H1 (cell line): Measurements from ENCODE around the gene PIP4K2C. TPM values are rescaled to one million over a fixed set of nuclear protein-coding genes. Genes with fewer than 3 reads are reported as not detected.

Source experiments
- CTCF ChIA-PET: fragments of 300-600 bp; sonication (Branson Sonifier 250); formaldehyde crosslinking; loops from one replicate; lab custom pipeline; 2021; ENCODE audit not compliant: partially characterized antibody; lab: Charles Lee
- POLR2A ChIA-PET: fragments of 300-600 bp; sonication (Branson Sonifier 250); formaldehyde crosslinking; loops from one replicate; lab custom pipeline; 2021; ENCODE audit warnings: inconsistent platforms; ENCODE audit not compliant: partially characterized antibody; lab: Charles Lee
- DNase-seq, 2 experiments: peaks; one replicate each; pipeline versions ENCODE4 v3.0.0 to v3.0.0-alpha.2; 2010 to 2022; ENCODE audit warnings: low spot score in 2 of 2, low read depth in 1 of 2, mixed read lengths in 1 of 2
- FAIRE-seq: peaks from 2 replicates; lab custom pipeline; 2011; peaks lifted over from hg19 to GRCh38; lab: Jason Lieb, UNC
- H2AFZ ChIP-seq: 2 replicates; pipeline ENCODE4 v1.8.1; 2012; ENCODE audit warnings: low read length, inconsistent platforms
- H2AK5ac ChIP-seq: 2 replicates; pipeline ENCODE4 v1.6.1; 2013; ENCODE audit warnings: low read depth, low read length
- H2BK120ac ChIP-seq: replicated peaks from 2 replicates; pipeline ENCODE3; 2013; ENCODE audit warnings: low read depth, low read length, inconsistent platforms
- H2BK12ac ChIP-seq: 2 replicates; pipeline ENCODE4 v1.6.1; 2013; ENCODE audit warnings: low read depth, low read length
- H2BK15ac ChIP-seq: 2 replicates; pipeline ENCODE4 v1.6.1; 2013; ENCODE audit warnings: low read length
- H2BK20ac ChIP-seq: 2 replicates; pipeline ENCODE4 v1.6.1; 2013; ENCODE audit warnings: low read length
- H2BK5ac ChIP-seq: 2 replicates; pipeline ENCODE4 v1.6.1; 2013; ENCODE audit warnings: low read depth, low read length
- H3K14ac ChIP-seq: 2 replicates; pipeline ENCODE4 v1.6.1; 2013; ENCODE audit warnings: inconsistent platforms; ENCODE audit not compliant: insufficient read length
- H3K18ac ChIP-seq: 2 replicates; pipeline ENCODE4 v1.6.1; 2013; ENCODE audit warnings: low read length; ENCODE audit errors: extremely low read depth
- H3K23ac ChIP-seq: 2 replicates; pipeline ENCODE4 v1.6.1; 2013; ENCODE audit warnings: inconsistent platforms; ENCODE audit not compliant: insufficient read length
- H3K23me2 ChIP-seq: 2 replicates; pipeline ENCODE4 v1.6.1; 2013; ENCODE audit warnings: low read depth, low read length
- H3K27ac ChIP-seq: 2 replicates; pipeline ENCODE4 v1.6.1; 2011; ENCODE audit warnings: low read depth, low read length, inconsistent platforms
- H3K27me3 ChIP-seq, 4 experiments: replicated peaks in 1 of 4; 1 replicate in 1 of 4; 2 replicates in 3 of 4; pipeline versions ENCODE4 v1.6.1 to v1.8.1; 2011 to 2013; ENCODE audit warnings: low read length in 3 of 4, mild to moderate bottlenecking in 3 of 4, inconsistent platforms in 2 of 4, mixed read lengths in 2 of 4, moderate library complexity in 1 of 4; ENCODE audit not compliant: control insufficient read depth in 3 of 4, insufficient read depth in 3 of 4; ENCODE audit errors: extremely low read depth in 1 of 4
- H3K36me3 ChIP-seq, 4 experiments: 2 replicates each; pipeline versions ENCODE4 v1.6.1 to v1.8.1; 2011 to 2013; ENCODE audit warnings: mild to moderate bottlenecking in 4 of 4, low read length in 3 of 4, moderate library complexity in 2 of 4, control low read depth in 1 of 4, inconsistent platforms in 1 of 4; ENCODE audit not compliant: insufficient read depth in 4 of 4, control insufficient read depth in 2 of 4
- H3K4ac ChIP-seq: replicated peaks from 2 replicates; pipeline ENCODE3; 2013; ENCODE audit warnings: low read length, low read depth, mixed read lengths, inconsistent platforms; ENCODE audit not compliant: insufficient read length
- H3K4me1 ChIP-seq, 4 experiments: replicated peaks in 1 of 4; 1 replicate in 1 of 4; 2 replicates in 3 of 4; pipeline versions ENCODE4 v1.6.1 to v1.8.1; 2011 to 2013; ENCODE audit warnings: low read length in 3 of 4, inconsistent platforms in 2 of 4, mixed read lengths in 1 of 4; ENCODE audit not compliant: insufficient read depth in 4 of 4, control insufficient read depth in 3 of 4
- H3K4me2 ChIP-seq, 2 experiments: 2 replicates each; pipeline versions ENCODE4 v1.6.1 to v1.8.1; 2011 to 2013; ENCODE audit warnings: low read depth in 2 of 2, low read length in 2 of 2, control low read depth in 1 of 2, inconsistent platforms in 1 of 2, mild to moderate bottlenecking in 1 of 2; ENCODE audit not compliant: insufficient read depth in 1 of 2
- H3K4me3 ChIP-seq, 4 experiments: fragments of 200-600, 300-600 bp in 1 of 4; sonication (generic), shearing (Covaris generic), sonication (Bioruptor Twin) in 1 of 4; 2 replicates each; pipeline versions ENCODE4 v1.5.1 to v1.8.1; 2011 to 2016; ENCODE audit warnings: low read length in 4 of 4, low read depth in 3 of 4, control low read depth in 2 of 4, inconsistent platforms in 2 of 4, mild to moderate bottlenecking in 2 of 4, mixed read lengths in 1 of 4, moderate library complexity in 1 of 4; ENCODE audit not compliant: insufficient read depth in 2 of 4; ENCODE audit errors: extremely low read depth in 1 of 4
- H3K56ac ChIP-seq: replicated peaks from 2 replicates; pipeline ENCODE3; 2013; ENCODE audit warnings: low read depth, mild to moderate bottlenecking, mixed read lengths, low read length, inconsistent platforms; ENCODE audit not compliant: insufficient read length
- H3K79me1 ChIP-seq: 2 replicates; pipeline ENCODE4 v1.6.1; 2013; ENCODE audit warnings: low read depth, low read length, control low read depth
- H3K79me2 ChIP-seq, 2 experiments: 2 replicates each; pipeline versions ENCODE4 v1.6.1 to v1.8.1; 2012 to 2013; ENCODE audit warnings: low read length in 2 of 2, mild to moderate bottlenecking in 2 of 2, inconsistent platforms in 1 of 2; ENCODE audit not compliant: insufficient read depth in 2 of 2, control insufficient read depth in 1 of 2
- H3K9ac ChIP-seq, 4 experiments: replicated peaks in 1 of 4; 1 replicate in 1 of 4; 2 replicates in 3 of 4; pipeline versions ENCODE4 v1.6.1 to v1.8.1; 2011 to 2013; ENCODE audit warnings: low read depth in 3 of 4, low read length in 3 of 4, control low read depth in 2 of 4, mild to moderate bottlenecking in 2 of 4, moderate library complexity in 2 of 4, inconsistent platforms in 1 of 4; ENCODE audit errors: extremely low read depth in 1 of 4
- H3K9me3 ChIP-seq, 2 experiments: 2 replicates each; pipeline versions ENCODE4 v1.6.1 to v1.8.1; 2012 to 2013; ENCODE audit warnings: mild to moderate bottlenecking in 2 of 2, moderate library complexity in 2 of 2, control low read depth in 1 of 2, inconsistent platforms in 1 of 2, low read depth in 1 of 2, low read length in 1 of 2, mixed read lengths in 1 of 2; ENCODE audit not compliant: insufficient read depth in 2 of 2
- H4K20me1 ChIP-seq, 2 experiments: replicated peaks in 1 of 2; 2 replicates each; pipeline versions ENCODE3 to v1.8.1; 2011 to 2013; ENCODE audit warnings: inconsistent platforms in 2 of 2, low read length in 2 of 2, mild to moderate bottlenecking in 1 of 2; ENCODE audit not compliant: insufficient read depth in 2 of 2, control insufficient read depth in 1 of 2
- H4K5ac ChIP-seq: 2 replicates; pipeline ENCODE4 v1.6.1; 2013; ENCODE audit warnings: low read length, low read depth, mixed read lengths, inconsistent platforms; ENCODE audit not compliant: insufficient read length
- H4K8ac ChIP-seq: 2 replicates; pipeline ENCODE4 v1.8.0; 2013; ENCODE audit warnings: mild to moderate bottlenecking, moderate library complexity, low read length, inconsistent platforms; ENCODE audit not compliant: insufficient read depth; ENCODE audit errors: extremely low read depth
- H4K91ac ChIP-seq: replicated peaks from 2 replicates; pipeline ENCODE3; 2013; ENCODE audit warnings: low read length, mixed read lengths, inconsistent platforms; ENCODE audit not compliant: insufficient read length
- ASH2L ChIP-seq: fragments of 200-600, 300-600 bp; sonication (generic); IDR thresholded peaks from one replicate; pipeline ENCODE4 v1.7.1; 2017; ENCODE audit warnings: low read length
- BACH1 ChIP-seq: IDR thresholded peaks from 2 replicates; pipeline ENCODE4 v1.6.1; 2012; ENCODE audit warnings: low read length, improper control_type of control experiment
- CHD2 ChIP-seq: IDR thresholded peaks from 2 replicates; pipeline ENCODE4 v1.6.1; 2012; ENCODE audit warnings: low read length, improper control_type of control experiment
- KDM4A ChIP-seq: IDR thresholded peaks from one replicate; pipeline ENCODE4 v1.7.1; 2012; ENCODE audit warnings: low read depth, mild to moderate bottlenecking, moderate library complexity, low read length, inconsistent platforms; ENCODE audit not compliant: severe bottlenecking
- PHF8 ChIP-seq: fragments of 200-600 bp; sonication (generic); conservative IDR thresholded peaks from 2 replicates; pipeline ENCODE4 v1.7.1; 2012; ENCODE audit warnings: low read depth, mild to moderate bottlenecking, inconsistent platforms, low read length, moderate library complexity
- POLR2AphosphoS5 ChIP-seq: IDR thresholded peaks from 2 replicates; pipeline ENCODE4 v1.6.1; 2011; ENCODE audit warnings: low read depth, low read length
- SIN3A ChIP-seq, 2 experiments: IDR thresholded peaks in 1 of 2; conservative IDR thresholded peaks in 1 of 2; 2 replicates each; pipeline ENCODE4 v1.6.1; 2011 to 2012; ENCODE audit warnings: low read length in 2 of 2, improper control_type of control experiment in 1 of 2, low read depth in 1 of 2, mild to moderate bottlenecking in 1 of 2
- SP1 ChIP-seq: IDR thresholded peaks from 2 replicates; pipeline ENCODE4 v1.6.1; 2011; ENCODE audit warnings: low read depth, low read length
- TAF1 ChIP-seq: IDR thresholded peaks from 2 replicates; pipeline ENCODE4 v1.6.1; 2011; ENCODE audit warnings: mild to moderate bottlenecking, low read depth, low read length
- WGBS, 2 experiments: shearing (Covaris generic) in 1 of 2; methylation state at CpG; one replicate each; pipeline versions ENCODE4 v1.1.6 to v1.1.7; 2013 to 2015; ENCODE audit warnings: low lambda C conversion rate in 2 of 2, mixed read lengths in 2 of 2, inconsistent platforms in 1 of 2, low coverage in 1 of 2, missing lambda C conversion rate in 1 of 2; ENCODE audit not compliant: insufficient replicate concordance in 2 of 2, insufficient coverage in 1 of 2, insufficient read length in 1 of 2; ENCODE audit errors: extremely low coverage in 1 of 2, missing lambda C conversion rate in 1 of 2; 5-methylcytosine and 5-hydroxymethylcytosine counted together
- polyA plus RNA-seq, 7 experiments: library from polyadenylated mRNA; depleted of rRNA in 3 of 7; stranded (reverse) in 5 of 7; unstranded in 2 of 7; fragments of >200 nt in 5 of 7; fragments of 200-250 nt in 2 of 7; gene quantifications; 1 replicate in 5 of 7; 2 replicates in 1 of 7; 4 replicates in 1 of 7; pipeline versions ENCODE4 v1.2.1 to v1.2.3, GENCODE V29; 2011 to 2013; ENCODE audit warnings: missing spikeins in 2 of 7, mixed read lengths in 2 of 7
- total RNA-seq: library from RNA; stranded (reverse); fragmentation: NEBNext Ultra II Directional; extraction: Animal tissue kit (Norgen Biotek cat#: 25700); gene quantifications from 2 replicates; pipeline ENCODE4 v1.2.1, GENCODE V29; 2021
- TF ChIP-seq, protein P1 (sequence below): IDR thresholded peaks from 2 replicates; pipeline ENCODE4 v1.6.1; 2012; ENCODE audit warnings: inconsistent platforms

The PIP4K2C gene
- total and polyA plus RNA-seq, 2 of the 8 experiments (the other 6 are each of a cell fraction or from before 2014, with no cell fraction given): 25.0 to 27.1 TPM

DNA sequence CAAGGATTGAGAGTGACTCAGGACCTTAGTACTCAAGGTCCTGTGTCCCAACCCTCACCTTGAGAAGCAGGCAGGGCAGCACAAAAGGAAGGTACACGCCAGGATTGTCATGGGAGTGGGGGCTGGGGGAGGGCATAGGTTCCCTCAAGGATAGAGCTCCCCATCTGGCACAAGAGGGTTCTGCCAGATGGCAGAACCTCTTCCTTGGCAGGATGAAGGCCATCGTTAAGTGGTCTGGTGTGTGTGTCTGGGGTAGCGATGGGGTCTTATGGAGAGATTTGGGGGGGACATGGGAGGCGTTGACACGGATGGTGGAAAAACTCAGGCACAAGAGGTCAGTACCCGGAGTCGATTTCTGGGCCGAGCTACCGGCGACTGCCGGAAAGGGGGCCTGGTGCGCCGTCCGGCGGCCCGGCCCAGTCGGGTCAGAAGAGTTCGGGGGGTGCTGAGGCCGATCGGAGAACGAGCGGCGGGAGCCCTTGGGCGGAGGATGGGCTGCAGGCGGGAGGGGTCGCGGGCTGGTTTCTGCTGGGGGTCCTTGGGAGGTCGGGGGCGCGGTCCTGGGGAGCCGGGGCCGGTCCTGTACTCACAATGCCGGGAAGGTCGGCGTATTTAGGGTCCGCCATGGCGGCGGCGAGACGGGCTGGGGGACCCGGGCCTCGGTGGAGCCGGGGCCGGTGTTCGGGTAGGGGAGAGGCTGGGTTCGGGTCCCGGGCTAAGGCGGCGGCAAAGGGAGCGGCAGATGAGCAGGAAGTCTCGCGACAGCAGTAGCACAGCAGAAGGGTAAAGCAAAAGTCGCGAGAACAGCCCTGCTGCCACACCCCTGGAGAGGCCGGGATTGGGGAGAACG is 44.3 kb upstream of the PIP4K2C start, which contains the start of gene DCTN2:
DCTN2 (minus strand) TSS at position 755 of the 850 bp plus-strand sequence; CDS start at position 626, 129 bp downstream.
- ChIA-PET POLR2A (interaction anchor here (0.6 to 6.6 kb wide), 16 partner anchors 9 to 317 kb away, joined by 3 to 65 read pairs (median 4); partner anchors contain the start of genes ARHGEF25, DDIT3, SHMT2 and TSPAN31), CTCF (interaction anchor here (0.7 to 1.9 kb wide), 6 partner anchors 11 to 371 kb away, joined by 3 to 6 read pairs (median 4); no protein-coding TSS in a partner anchor)
- Histone ChIP-seq H4K5ac (no peak within 1 kb of the TSS), H2BK20ac (no peak within 1 kb of the TSS), H3K4me3 (peak within 1 kb of the TSS; percentile 63 to 90 (median 81)), H3K27me3 (peaks cover 0 to 5% (median 3%) of the 10 kb centered on the region in 4 experiments; a peak in 2 of 7 replicates), H4K20me1 (peaks cover 5 to 9% of the 10 kb centered on the region in 2 experiments), H3K79me1 (peaks cover 8% of the 10 kb centered on the region; the same call in 1 of the 2 replicates), H2AFZ (no peak within 1 kb of the TSS), H3K27ac (peak within 1 kb of the TSS; percentile 44; the same call in 1 of the 2 replicates), H3K79me2 (peaks cover 4 to 36% of the 10 kb centered on the region in 2 experiments; a peak in 3 of 4 replicates), H2BK15ac (no peak within 1 kb of the TSS), H2BK12ac (0 out of 2 replicates have a peak within 1 kb of the TSS, but pooled peaks have one; percentile 0), H3K9me3 (no peaks in the 10 kb centered on the region), H4K8ac (peak within 1 kb of the TSS; percentile 88), H2BK120ac (no peak within 1 kb of the TSS), H2BK5ac (0 out of 2 replicates have a peak within 1 kb of the TSS, but pooled peaks have one; percentile 35), H3K23ac (no peak within 1 kb of the TSS), H3K36me3 (no peaks in the 10 kb centered on the region; a peak in 2 of 8 replicates), H3K9ac (peak within 1 kb of the TSS; percentile 82 to 91 (median 86)), H3K4ac (no peak within 1 kb of the TSS), H3K14ac (no peak within 1 kb of the TSS), H2AK5ac (no peak within 1 kb of the TSS), H3K23me2 (peaks cover 19% of the 10 kb centered on the region), H3K4me1 (peaks cover 5 to 18% (median 10%) of the 10 kb centered on the region in 4 experiments; a peak in 6 of 7 replicates), H3K4me2 (peak within 1 kb of the TSS; percentile 83 to 85), H4K91ac (no peak within 1 kb of the TSS), H3K18ac (no peak within 1 kb of the TSS), H3K56ac (peak within 1 kb of the TSS; percentile 88)
- FAIRE-seq (peak; percentile 78), DNase-seq (peak; percentile 83 to 91)
- 2% methylated on average over 49 of the region's 56 CpGs; no CpG with 5 or more reads in 1 of the 2 experiments for WGBS, 2 experiments
- TF ChIP-seq TAF1 (peak; percentile 64), SP1 (no peak), ASH2L (peak; percentile 85), PHF8 (peak; percentile 66), SIN3A (conservative IDR thresholded peaks at IDR 0.05 in 1 of 2, IDR thresholded peaks at IDR 0.05 in 1 of 2; ENCODE audit: low read depth in 1 of 2, low read length in 2 of 2) (peak; percentile 59 to 72; a peak in 1 of 4 replicates), POLR2AphosphoS5 (peak; percentile 31; the same call in 1 of the 2 replicates), CHD2 (peak; percentile 99), BACH1 (no peak), KDM4A (peak; percentile 93)
- TF ChIP-seq, protein P1, sequence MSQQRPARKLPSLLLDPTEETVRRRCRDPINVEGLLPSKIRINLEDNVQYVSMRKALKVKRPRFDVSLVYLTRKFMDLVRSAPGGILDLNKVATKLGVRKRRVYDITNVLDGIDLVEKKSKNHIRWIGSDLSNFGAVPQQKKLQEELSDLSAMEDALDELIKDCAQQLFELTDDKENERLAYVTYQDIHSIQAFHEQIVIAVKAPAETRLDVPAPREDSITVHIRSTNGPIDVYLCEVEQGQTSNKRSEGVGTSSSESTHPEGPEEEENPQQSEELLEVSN: no peak
